Nephron progenitor cell (in vitro differentiated cells): ENCODE data around the gene TBC1D16.
"Not testable (repeated sequence)": the region's sequence is repeated elsewhere in the genome, so short reads cannot be mapped to it uniquely, and the experiment has no call there.

Experiments
- DNase-seq: peaks from one replicate; pipeline ENCODE4 v3.0.0; 2021
- H3K27ac Mint-ChIP-seq: 2 replicates; pipeline ENCODE4 v1.8.0; 2021; ENCODE audit warnings: mild to moderate bottlenecking, moderate library complexity, mixed read lengths
- H3K27me3 Mint-ChIP-seq: 2 replicates; pipeline ENCODE4 v1.8.0; 2021; ENCODE audit warnings: mild to moderate bottlenecking, low read depth, mixed read lengths; ENCODE audit not compliant: poor library complexity
- H3K36me3 Mint-ChIP-seq: 2 replicates; pipeline ENCODE4 v1.8.0; 2021; ENCODE audit warnings: low read depth, mixed read lengths
- H3K4me1 Mint-ChIP-seq: 2 replicates; pipeline ENCODE4 v1.8.0; 2021; ENCODE audit warnings: mixed read lengths
- H3K4me3 Mint-ChIP-seq: 2 replicates; pipeline ENCODE4 v1.8.0; 2021; ENCODE audit warnings: mild to moderate bottlenecking, moderate library complexity, mixed read lengths
- H3K9me3 Mint-ChIP-seq: 2 replicates; pipeline ENCODE4 v1.8.0; 2021; ENCODE audit warnings: mild to moderate bottlenecking, moderate library complexity, mixed read lengths
- TF ChIP-seq, protein P1 (sequence below): fragments of 200-600 bp; sonication (generic); IDR thresholded peaks from 2 replicates; pipeline ENCODE4 v1.5.0; 2021; ENCODE audit warnings: antibody characterized with exemption

The TBC1D16 gene

DNA sequence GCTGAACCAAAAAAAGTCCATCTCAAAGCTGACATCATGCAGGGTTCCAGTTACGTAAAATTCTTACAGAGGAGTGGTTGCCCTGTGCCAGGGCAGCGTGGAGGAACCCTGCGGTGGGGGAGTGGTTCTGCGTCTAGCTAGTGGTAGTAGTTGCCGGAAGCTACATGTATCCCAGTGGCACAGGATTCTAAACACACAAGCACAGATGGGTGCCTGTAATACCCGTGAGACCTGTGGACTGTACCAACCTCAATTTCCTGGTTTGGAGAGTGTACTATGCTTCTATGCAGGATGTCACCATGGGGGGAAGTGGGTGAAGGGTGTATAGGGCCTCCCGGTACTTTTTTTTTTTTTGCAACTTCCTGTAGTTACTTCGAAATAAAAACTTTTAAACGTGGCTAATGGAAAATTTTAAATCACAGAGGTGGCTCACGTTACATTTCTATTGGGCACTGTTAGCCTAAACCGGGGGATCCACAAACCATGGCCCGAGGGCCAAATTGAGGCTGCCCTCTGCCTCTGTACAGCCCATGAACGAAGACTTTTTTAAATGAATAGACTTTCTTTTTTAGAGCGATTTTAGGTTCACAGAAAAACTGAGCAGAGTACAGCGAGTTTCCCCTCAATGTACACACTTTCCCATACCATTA lies 38.5 kb downstream of the TBC1D16 start:
- no peak for DNase-seq
- no peak overlapping the region for H3K27ac Mint-ChIP-seq
- peaks cover 21% of the 10 kb centered on the region for H3K4me1 Mint-ChIP-seq
- peaks cover 8% of the 10 kb centered on the region for H3K9me3 Mint-ChIP-seq
- TF ChIP-seq, protein P1, sequence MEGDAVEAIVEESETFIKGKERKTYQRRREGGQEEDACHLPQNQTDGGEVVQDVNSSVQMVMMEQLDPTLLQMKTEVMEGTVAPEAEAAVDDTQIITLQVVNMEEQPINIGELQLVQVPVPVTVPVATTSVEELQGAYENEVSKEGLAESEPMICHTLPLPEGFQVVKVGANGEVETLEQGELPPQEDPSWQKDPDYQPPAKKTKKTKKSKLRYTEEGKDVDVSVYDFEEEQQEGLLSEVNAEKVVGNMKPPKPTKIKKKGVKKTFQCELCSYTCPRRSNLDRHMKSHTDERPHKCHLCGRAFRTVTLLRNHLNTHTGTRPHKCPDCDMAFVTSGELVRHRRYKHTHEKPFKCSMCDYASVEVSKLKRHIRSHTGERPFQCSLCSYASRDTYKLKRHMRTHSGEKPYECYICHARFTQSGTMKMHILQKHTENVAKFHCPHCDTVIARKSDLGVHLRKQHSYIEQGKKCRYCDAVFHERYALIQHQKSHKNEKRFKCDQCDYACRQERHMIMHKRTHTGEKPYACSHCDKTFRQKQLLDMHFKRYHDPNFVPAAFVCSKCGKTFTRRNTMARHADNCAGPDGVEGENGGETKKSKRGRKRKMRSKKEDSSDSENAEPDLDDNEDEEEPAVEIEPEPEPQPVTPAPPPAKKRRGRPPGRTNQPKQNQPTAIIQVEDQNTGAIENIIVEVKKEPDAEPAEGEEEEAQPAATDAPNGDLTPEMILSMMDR, result no peak
- H3K4me3 Mint-ChIP-seq, result no peak overlapping the region
- no peaks in the 10 kb centered on the region for H3K27me3 Mint-ChIP-seq
- peaks cover 58% of the 10 kb centered on the region for H3K36me3 Mint-ChIP-seq

DNA sequence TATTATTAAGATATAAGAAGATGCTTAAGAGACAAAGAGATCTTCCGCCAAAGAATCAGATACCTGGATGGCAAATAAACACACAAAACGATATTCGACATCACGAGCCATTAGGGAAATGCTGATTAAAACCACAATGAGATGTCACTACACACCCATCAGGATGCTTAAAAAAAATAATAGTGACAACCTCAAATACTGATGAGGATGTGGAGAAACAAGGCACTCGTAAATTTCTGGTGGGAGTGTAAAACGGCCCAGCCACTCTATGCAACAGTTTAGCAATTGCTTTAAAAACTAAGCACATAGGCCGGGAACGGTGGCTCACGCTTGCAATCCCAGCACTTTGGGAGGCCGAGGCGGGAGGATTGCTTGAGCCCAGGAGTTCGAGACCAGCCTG lies 39.4 kb downstream of the TBC1D16 start:
- Mint-ChIP-seq H3K4me1 (peaks cover 24% of the 10 kb centered on the region), H3K36me3 (peaks cover 55% of the 10 kb centered on the region), H3K27me3 (no peaks in the 10 kb centered on the region), H3K9me3 (peaks cover 8% of the 10 kb centered on the region), H3K27ac (no peak overlapping the region), H3K4me3 (no peak overlapping the region)
- TF ChIP-seq, protein P1, result no peak
- no peak for DNase-seq

DNA sequence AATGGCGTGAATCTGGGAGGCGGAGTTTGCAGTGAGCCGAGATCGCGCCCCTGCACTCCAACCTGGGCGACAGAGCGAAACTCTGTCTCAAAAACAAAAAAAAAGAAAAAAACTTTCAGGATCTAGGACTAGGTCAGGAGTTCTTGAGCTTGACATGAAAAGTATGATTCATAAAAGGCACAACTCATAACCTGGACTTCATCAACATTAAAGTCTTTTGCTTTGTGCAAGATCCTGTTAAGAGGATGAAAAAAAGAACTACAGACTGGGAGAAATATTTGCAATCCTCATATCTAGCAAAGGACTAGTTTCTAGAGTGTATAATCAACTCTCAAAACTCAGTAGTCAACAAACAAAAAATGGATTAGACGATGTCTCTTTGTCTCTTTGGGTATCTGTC lies 40.0 kb downstream of the TBC1D16 start:
- TF ChIP-seq, protein P1, result no peak
- H3K36me3 Mint-ChIP-seq, result peaks cover 51% of the 10 kb centered on the region
- peaks cover 30% of the 10 kb centered on the region for H3K4me1 Mint-ChIP-seq
- no peak for DNase-seq
- no peak overlapping the region for H3K4me3 Mint-ChIP-seq
- H3K27ac Mint-ChIP-seq, result no peak overlapping the region
- H3K27me3 Mint-ChIP-seq, result no peaks in the 10 kb centered on the region
- peaks cover 8% of the 10 kb centered on the region for H3K9me3 Mint-ChIP-seq

DNA sequence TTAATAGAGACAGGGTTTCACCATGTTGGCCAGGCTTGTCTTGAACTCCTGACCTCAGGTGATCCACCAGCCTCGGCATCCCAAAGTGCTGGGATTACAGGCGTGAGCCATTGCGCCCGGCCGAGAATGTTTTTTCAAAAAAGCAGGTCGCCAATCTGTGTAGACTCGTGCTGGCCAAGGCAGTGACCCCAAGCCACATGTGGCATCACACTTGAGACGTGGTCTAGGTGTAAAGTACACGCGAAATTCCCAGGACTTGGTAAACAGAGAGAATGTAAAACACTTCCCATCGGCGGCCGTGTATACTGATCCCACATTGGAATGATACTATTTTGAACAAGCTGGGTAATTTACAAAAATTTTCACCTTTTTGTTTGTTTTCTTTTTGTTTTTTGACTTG lies 41.1 kb downstream of the TBC1D16 start:
- Mint-ChIP-seq H3K27ac (no peak overlapping the region), H3K4me3 (no peak overlapping the region), H3K27me3 (no peaks in the 10 kb centered on the region), H3K36me3 (peaks cover 40% of the 10 kb centered on the region), H3K9me3 (no peaks in the 10 kb centered on the region), H3K4me1 (peaks cover 41% of the 10 kb centered on the region)
- TF ChIP-seq, protein P1, result no peak
- no peak for DNase-seq

- H3K27me3 Mint-ChIP-seq, H3K4me3 Mint-ChIP-seq, DNase-seq, H3K27ac Mint-ChIP-seq, H3K9me3 Mint-ChIP-seq: not testable (repeated sequence)
- Mint-ChIP-seq H3K36me3 (peaks cover 36% of the 10 kb centered on the region), H3K4me1 (peaks cover 45% of the 10 kb centered on the region)
These were observed 41.5 kb downstream of the TBC1D16 start for GRCh38 chr17:79994228-79994569.

DNA sequence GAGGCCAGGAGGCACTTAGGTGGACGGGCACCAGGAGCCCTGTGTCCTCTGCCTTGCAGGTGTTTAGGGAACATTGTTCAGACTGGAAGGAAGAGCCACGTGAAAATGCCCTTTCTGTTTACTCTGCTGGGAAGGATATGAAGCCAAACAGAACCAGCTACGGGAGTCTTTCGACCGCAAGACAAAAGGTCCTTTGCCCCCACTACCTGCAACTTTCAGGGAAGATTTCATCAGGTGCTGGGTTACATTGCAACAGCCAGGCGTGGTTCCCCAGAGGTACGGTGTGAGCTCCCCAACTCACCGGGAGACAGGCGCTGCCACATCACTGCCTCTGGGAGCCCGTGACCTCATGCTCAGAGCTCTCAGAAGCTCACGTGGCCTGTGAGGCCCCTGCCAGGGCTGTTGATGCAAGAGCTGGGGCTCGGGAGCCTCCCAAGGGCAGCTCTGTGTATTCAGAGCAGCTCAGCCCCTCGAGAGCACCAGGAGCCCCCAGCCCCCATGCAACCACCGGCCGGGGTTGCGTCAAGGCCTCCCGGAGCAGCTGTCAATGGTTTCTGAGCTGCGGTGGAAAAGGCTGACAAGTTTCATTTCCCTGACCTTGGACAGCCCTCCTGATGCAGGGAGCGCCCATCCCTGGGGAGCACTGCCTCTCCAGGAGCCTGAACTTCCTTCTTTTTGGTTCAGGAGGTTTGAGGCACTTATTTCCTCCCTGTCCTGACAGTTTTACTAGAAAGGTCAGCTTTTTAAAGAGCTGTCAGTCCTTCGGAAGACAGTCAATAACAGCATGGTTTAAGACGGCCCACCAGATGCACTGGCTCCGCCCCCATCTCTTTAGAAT lies 42.1 kb downstream of the TBC1D16 start:
- H3K27ac Mint-ChIP-seq, result peak overlapping the region; percentile 18
- TF ChIP-seq, protein P1, result no peak
- peaks cover 32% of the 10 kb centered on the region for H3K36me3 Mint-ChIP-seq
- H3K4me1 Mint-ChIP-seq, result peaks cover 51% of the 10 kb centered on the region
- H3K27me3 Mint-ChIP-seq, result peaks cover 2% of the 10 kb centered on the region
- peak; percentile 48 for DNase-seq
- H3K4me3 Mint-ChIP-seq, result peak overlapping the region; percentile 38
- no peaks in the 10 kb centered on the region for H3K9me3 Mint-ChIP-seq
